Endodermal cell (in vitro differentiated cells): ENCODE measurements around the gene VIPR2. TPM values are rescaled to one million over a fixed set of nuclear protein-coding genes. Genes with fewer than 3 reads are reported as not detected.

Source experiments
- DNase-seq: peaks from one replicate; pipeline ENCODE4 v3.0.0-alpha.2; 2017
- H3K27ac ChIP-seq: 2 replicates; pipeline ENCODE4 v1.5.1; 2013; ENCODE audit warnings: mild to moderate bottlenecking, low read depth, low read length, moderate library complexity
- H3K27me3 ChIP-seq: 2 replicates; pipeline ENCODE4 v1.6.1; 2013; ENCODE audit warnings: mild to moderate bottlenecking, low read length, moderate library complexity; ENCODE audit not compliant: insufficient read depth, control insufficient read depth, poor library complexity, severe bottlenecking
- H3K36me3 ChIP-seq: 2 replicates; pipeline ENCODE4 v1.7.0; 2013; ENCODE audit warnings: mild to moderate bottlenecking, low read length, moderate library complexity; ENCODE audit not compliant: control insufficient read depth, insufficient read depth
- H3K4me1 ChIP-seq: one replicate; pipeline ENCODE4 v1.7.0; 2013; ENCODE audit warnings: low read length; ENCODE audit not compliant: control insufficient read depth, insufficient read depth
- H3K4me3 ChIP-seq: 2 replicates; pipeline ENCODE4 v1.5.1; 2013; ENCODE audit warnings: mild to moderate bottlenecking, low read length, moderate library complexity
- H3K9ac ChIP-seq: 2 replicates; pipeline ENCODE4 v1.6.1; 2013; ENCODE audit warnings: mild to moderate bottlenecking, low read length, moderate library complexity; ENCODE audit not compliant: poor library complexity, severe bottlenecking; ENCODE audit errors: extremely low read depth
- H3K9me3 ChIP-seq: 2 replicates; pipeline ENCODE4 v1.6.1; 2013; ENCODE audit warnings: mild to moderate bottlenecking, low read length, moderate library complexity; ENCODE audit not compliant: control insufficient read depth
- H3K27ac Mint-ChIP-seq: 2 replicates; pipeline ENCODE4 v1.8.0; 2020; ENCODE audit warnings: mixed read lengths
- H3K27me3 Mint-ChIP-seq: 2 replicates; pipeline ENCODE4 v1.8.0; 2021; ENCODE audit warnings: mild to moderate bottlenecking, mixed read lengths; ENCODE audit not compliant: insufficient read depth
- H3K36me3 Mint-ChIP-seq: 2 replicates; pipeline ENCODE4 v1.8.0; 2020; ENCODE audit warnings: low read depth, mixed read lengths
- H3K4me1 Mint-ChIP-seq: 2 replicates; pipeline ENCODE4 v1.8.0; 2020; ENCODE audit warnings: mixed read lengths
- H3K4me3 Mint-ChIP-seq: 2 replicates; pipeline ENCODE4 v1.8.0; 2020; ENCODE audit warnings: mild to moderate bottlenecking, moderate library complexity, mixed read lengths
- H3K9me3 Mint-ChIP-seq: 2 replicates; pipeline ENCODE4 v1.8.0; 2020; ENCODE audit warnings: mild to moderate bottlenecking, mixed read lengths
- CTCF ChIP-seq: fragments of 200-600 bp; sonication (generic); conservative IDR thresholded peaks from 2 replicates; pipeline ENCODE4 v1.5.0; 2021; ENCODE audit warnings: antibody characterized with exemption, mild to moderate bottlenecking
- WGBS, 2 experiments: methylation state at CpG; one replicate each; pipeline versions ENCODE4 v1.1.5 to v1.1.7; 2013; ENCODE audit warnings: missing lambda C conversion rate in 2 of 2, mixed read lengths in 1 of 2; ENCODE audit not compliant: insufficient coverage in 1 of 2, insufficient read length in 1 of 2; 5-methylcytosine and 5-hydroxymethylcytosine counted together
- total RNA-seq, 2 donors: library from RNA; stranded (reverse); fragmentation: NEBNext Ultra II Directional in 1 of 2; extraction: Animal tissue kit (Norgen Biotek cat#: 25700) in 1 of 2; gene quantifications; 2 replicates in 1 of 2; 3 replicates in 1 of 2; pipeline ENCODE4 v1.2.1, GENCODE V29; 2021

The VIPR2 gene
- total RNA-seq, 2 donors from 2014 or later = 0.64 to 1.8 TPM

- no peak for TF ChIP-seq CTCF
- no peak for DNase-seq
- H3K4me3 ChIP-seq = no peak overlapping the region
- no peaks in the 10 kb centered on the region for H3K4me1 ChIP-seq
- H3K9me3 Mint-ChIP-seq = peaks cover 39% of the 10 kb centered on the region
- H3K27me3 ChIP-seq = peaks cover 12% of the 10 kb centered on the region
- no peaks in the 10 kb centered on the region for H3K36me3 Mint-ChIP-seq
- peaks cover 52% of the 10 kb centered on the region for H3K27me3 Mint-ChIP-seq
- H3K9ac ChIP-seq = no peak overlapping the region
- H3K27ac ChIP-seq = no peak overlapping the region
- H3K9me3 ChIP-seq = peaks cover 11% of the 10 kb centered on the region
- H3K4me3 Mint-ChIP-seq = no peak overlapping the region
- H3K36me3 ChIP-seq = no peaks in the 10 kb centered on the region
- no peak overlapping the region for H3K27ac Mint-ChIP-seq
- H3K4me1 Mint-ChIP-seq = peaks cover 3% of the 10 kb centered on the region
- WGBS, 2 experiments = 78 to 80% methylated on average over 21 to 22 of the region's 22 CpGs
These were observed 147.2 kb downstream of the VIPR2 start for GRCh38 chr7:158997471-158997870.

- no peak for TF ChIP-seq CTCF
- peaks cover 39% of the 10 kb centered on the region for H3K9me3 Mint-ChIP-seq
- no peaks in the 10 kb centered on the region for H3K36me3 Mint-ChIP-seq
- peaks cover 16% of the 10 kb centered on the region for H3K27me3 ChIP-seq
- H3K9ac ChIP-seq = no peak overlapping the region
- 44 to 72% methylated on average over 19 to 32 of the region's 32 CpGs for WGBS, 2 experiments
- no peak for DNase-seq
- H3K27ac Mint-ChIP-seq = no peak overlapping the region
- H3K4me1 ChIP-seq = no peaks in the 10 kb centered on the region
- peaks cover 11% of the 10 kb centered on the region for H3K9me3 ChIP-seq
- no peak overlapping the region for H3K4me3 Mint-ChIP-seq
- no peak overlapping the region for H3K27ac ChIP-seq
- H3K27me3 Mint-ChIP-seq = peaks cover 56% of the 10 kb centered on the region
- H3K4me1 Mint-ChIP-seq = peaks cover 3% of the 10 kb centered on the region
- H3K4me3 ChIP-seq = no peak overlapping the region
- no peaks in the 10 kb centered on the region for H3K36me3 ChIP-seq
These were observed 147.6 kb downstream of the VIPR2 start for GRCh38 chr7:158997110-158997453.

DNA sequence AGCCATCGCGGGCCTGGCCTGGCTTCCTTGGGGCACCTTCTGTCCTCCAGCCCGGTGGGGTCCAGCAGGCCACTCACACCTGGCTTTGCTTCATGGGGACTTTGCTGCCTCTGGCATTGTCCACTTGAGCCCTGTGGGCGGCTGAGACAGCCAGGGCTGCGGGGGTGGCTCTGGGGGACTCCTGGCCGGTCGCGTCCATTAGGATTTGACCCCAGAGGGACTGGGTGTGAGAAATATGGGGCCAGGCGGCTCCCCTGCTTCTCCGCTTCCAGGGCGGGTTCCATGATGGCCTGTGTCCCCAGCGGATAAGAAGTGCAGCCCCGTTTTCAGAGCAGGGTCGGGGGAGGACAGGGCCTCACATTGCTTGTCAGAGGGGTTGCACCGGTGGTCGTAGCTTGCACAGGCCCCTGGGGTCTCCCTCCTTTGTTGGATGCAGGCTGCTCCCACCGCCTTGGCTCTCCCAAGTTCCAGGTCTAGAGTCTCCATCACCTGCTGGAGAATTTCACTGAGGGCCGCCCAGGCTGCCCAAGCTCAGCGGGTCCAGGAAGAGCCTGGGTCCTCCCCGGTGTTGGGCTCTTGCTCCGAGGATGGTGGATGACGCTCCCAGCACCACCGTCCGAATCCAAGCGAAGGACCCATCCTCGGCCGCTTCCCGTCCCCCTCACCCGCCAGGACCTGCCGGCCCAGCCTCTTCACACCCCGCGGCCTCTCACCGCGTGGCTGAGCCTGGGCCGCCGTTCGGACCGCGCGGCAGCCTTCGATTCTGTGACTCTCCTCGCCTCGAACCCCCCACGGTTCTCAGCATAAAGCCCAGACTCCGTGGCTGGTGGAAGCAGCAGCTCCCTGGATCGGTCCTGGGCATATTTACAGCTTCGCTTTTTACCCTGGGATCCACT lies 148.2 kb downstream of the VIPR2 start:
- peaks cover 16% of the 10 kb centered on the region for H3K27me3 ChIP-seq
- no peak for DNase-seq
- H3K9ac ChIP-seq = no peak overlapping the region
- no peaks in the 10 kb centered on the region for H3K36me3 ChIP-seq
- peaks cover 11% of the 10 kb centered on the region for H3K9me3 ChIP-seq
- no peaks in the 10 kb centered on the region for H3K4me1 ChIP-seq
- no peak for TF ChIP-seq CTCF
- no peak overlapping the region for H3K27ac ChIP-seq
- Mint-ChIP-seq H3K4me1 (peaks cover 3% of the 10 kb centered on the region), H3K36me3 (no peaks in the 10 kb centered on the region), H3K27me3 (peaks cover 62% of the 10 kb centered on the region), H3K9me3 (peaks cover 37% of the 10 kb centered on the region), H3K27ac (no peak overlapping the region), H3K4me3 (no peak overlapping the region)
- WGBS, 2 experiments = 81 to 84% methylated on average over 30 to 47 of the region's 47 CpGs
- H3K4me3 ChIP-seq = no peak overlapping the region
